Activated CD4-positive, alpha-beta memory T cell treated with anti-CD3 and anti-CD28 coated beads, Interleukin-2, amount 10 ng/mL, durations not matched to agents 7 days and 5 days (primary cell): ENCODE results near the gene COL9A1. TPM values are rescaled to one million over a fixed set of nuclear protein-coding genes. Genes with fewer than 3 reads are reported as not detected.
"Not testable (repeated sequence)": the region's sequence is repeated elsewhere in the genome, so short reads cannot be mapped to it uniquely, and the experiment has no call there.

Source experiments
- CTCF ChIA-PET: fragments of 350-600 bp; sonication (Branson Sonifier 250); formaldehyde crosslinking; loops from one replicate; lab custom pipeline; 2021; ENCODE audit warnings: antibody characterized with exemption, inconsistent platforms; lab: Charles Lee
- POLR2A ChIA-PET: fragments of 350-600 bp; sonication (Branson Sonifier 250); formaldehyde crosslinking; loops from one replicate; lab custom pipeline; 2021; ENCODE audit warnings: antibody characterized with exemption; lab: Charles Lee
- DNase-seq: peaks from one replicate; pipeline ENCODE4 v3.0.0-alpha.2; 2020
- H3K27ac Mint-ChIP-seq: one replicate; pipeline ENCODE4 v1.8.0; 2021; ENCODE audit warnings: mild to moderate bottlenecking, mixed read lengths
- H3K27me3 Mint-ChIP-seq: one replicate; pipeline ENCODE4 v1.8.0; 2021; ENCODE audit warnings: mixed read lengths
- H3K36me3 Mint-ChIP-seq: one replicate; pipeline ENCODE4 v1.8.0; 2021; ENCODE audit warnings: low read depth, mixed read lengths
- H3K4me1 Mint-ChIP-seq: one replicate; pipeline ENCODE4 v1.8.0; 2021; ENCODE audit warnings: mixed read lengths
- H3K4me3 Mint-ChIP-seq: one replicate; pipeline ENCODE4 v1.8.0; 2021; ENCODE audit warnings: mild to moderate bottlenecking, mixed read lengths
- H3K9me3 Mint-ChIP-seq: one replicate; pipeline ENCODE4 v1.8.0; 2021; ENCODE audit warnings: mixed read lengths
- total RNA-seq, 2 experiments: library from RNA; stranded (reverse); gene quantifications; one replicate each; pipeline ENCODE4 v1.2.3, GENCODE V29; 2021

COL9A1 gene
- total RNA-seq, 2 experiments from 2014 or later: not detected

DNA sequence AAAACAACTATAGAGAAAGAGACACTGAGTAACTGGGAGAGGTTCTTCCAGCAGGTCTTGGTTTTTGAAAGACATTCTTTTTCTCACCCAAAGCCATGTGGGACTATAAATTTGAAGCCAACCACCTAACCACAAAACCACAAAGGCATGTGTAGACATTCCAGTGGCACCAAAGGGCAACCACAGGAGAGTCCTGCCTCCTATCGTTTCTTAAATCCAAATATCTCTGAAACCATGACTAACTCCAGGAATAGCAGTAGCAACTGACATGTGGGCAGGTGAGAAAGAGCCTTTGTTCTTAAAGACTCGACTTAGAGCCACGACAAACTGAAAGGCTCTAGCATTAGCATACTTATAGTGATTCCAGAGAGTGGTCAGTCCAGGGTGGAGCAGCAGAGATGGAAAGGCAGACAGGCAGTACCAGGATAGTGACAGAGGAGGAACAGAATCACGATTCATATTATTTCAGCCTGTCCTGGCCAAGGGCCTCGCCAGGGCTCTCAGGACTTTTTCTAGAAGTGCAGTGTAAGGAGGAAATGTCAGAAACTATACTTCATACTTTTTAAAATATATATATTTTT lies 9.4 kb upstream of the COL9A1 start:
- no peak overlapping the region for H3K4me3 Mint-ChIP-seq
- no peak for DNase-seq
- no peaks in the 10 kb centered on the region for H3K9me3 Mint-ChIP-seq
- H3K36me3 Mint-ChIP-seq: no peaks in the 10 kb centered on the region
- ChIA-PET CTCF (no interaction called here), POLR2A (no interaction called here)
- H3K27ac Mint-ChIP-seq: no peak overlapping the region
- H3K27me3 Mint-ChIP-seq: peaks cover 31% of the 10 kb centered on the region
- H3K4me1 Mint-ChIP-seq: peaks cover 1% of the 10 kb centered on the region

DNA sequence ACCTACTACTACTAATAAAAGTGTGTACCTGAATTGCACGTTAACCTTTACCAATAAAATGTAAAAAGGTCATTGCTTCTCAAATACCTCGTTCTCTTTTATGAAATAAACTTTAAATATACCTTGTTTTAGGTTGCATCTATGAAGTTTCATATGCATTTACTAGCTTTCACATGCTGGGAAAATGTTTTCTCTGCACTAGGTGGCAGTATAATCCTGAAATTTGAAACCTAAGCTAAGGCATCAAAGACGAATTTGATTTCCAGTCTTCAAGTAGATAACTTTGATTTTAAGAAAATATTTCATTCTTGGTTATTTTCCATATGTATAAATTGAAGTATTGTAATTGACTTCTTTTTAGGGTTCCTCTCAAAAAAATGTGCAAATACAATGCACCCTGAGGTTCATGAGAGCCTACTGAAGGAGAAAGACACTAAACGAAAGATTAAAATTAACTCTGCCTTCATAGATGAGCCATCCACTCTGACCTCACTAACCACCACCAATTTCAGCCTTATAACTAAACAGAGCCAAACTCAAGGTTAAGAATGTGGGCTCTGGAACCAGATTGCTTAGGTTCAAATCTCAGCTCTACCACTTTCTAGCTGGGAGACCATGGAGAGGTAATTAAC lies 7.3 kb upstream of the COL9A1 start:
- no peak for DNase-seq
- ChIA-PET POLR2A (interaction anchor here (0.7 kb wide), 1 partner anchor 645 kb away, joined by 3 read pairs; no protein-coding TSS in a partner anchor), CTCF (interaction anchor here (0.6 to 3.5 kb wide), 15 partner anchors 8 to 646 kb away, joined by 3 to 50 read pairs (median 4); no protein-coding TSS in a partner anchor)

GRCh38 chr6:70309243-70309642 lies 6.4 kb upstream of the COL9A1 start:
- H3K4me1 Mint-ChIP-seq: peaks cover 1% of the 10 kb centered on the region
- H3K9me3 Mint-ChIP-seq: no peaks in the 10 kb centered on the region
- ChIA-PET POLR2A (no interaction called here), CTCF (interaction anchor here (0.7 to 3.5 kb wide), 10 partner anchors 10 to 700 kb away, joined by 3 to 50 read pairs (median 4); no protein-coding TSS in a partner anchor)
- no peak overlapping the region for H3K4me3 Mint-ChIP-seq
- H3K27ac Mint-ChIP-seq: no peak overlapping the region
- no peaks in the 10 kb centered on the region for H3K36me3 Mint-ChIP-seq
- peaks cover 26% of the 10 kb centered on the region for H3K27me3 Mint-ChIP-seq
- no peak for DNase-seq

More for the DNA sequence above, 7.3 kb upstream of the COL9A1 start:
- Mint-ChIP-seq H3K9me3 (no peaks in the 10 kb centered on the region), H3K4me3 (no peak overlapping the region), H3K27ac (no peak overlapping the region), H3K27me3 (peaks cover 27% of the 10 kb centered on the region), H3K36me3 (no peaks in the 10 kb centered on the region), H3K4me1 (peaks cover 1% of the 10 kb centered on the region)

DNA sequence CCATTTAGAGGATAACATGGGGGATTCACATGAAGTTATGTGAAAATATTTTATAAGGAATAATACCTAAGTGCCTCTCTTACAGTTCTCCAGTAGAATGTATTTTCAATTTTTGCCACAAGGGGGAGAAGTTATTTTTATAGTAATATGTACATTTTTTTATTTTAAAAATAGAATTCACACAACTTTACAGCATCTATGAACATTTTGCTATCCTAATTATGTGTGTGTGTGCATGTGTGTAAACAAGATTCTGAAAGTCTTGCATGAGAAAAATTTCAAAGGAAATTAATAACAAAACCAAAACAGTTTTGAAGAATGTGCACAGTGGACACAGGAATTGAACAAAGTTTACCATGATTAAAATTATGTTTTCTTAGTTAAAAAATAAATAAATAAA lies 5.3 kb upstream of the COL9A1 start:
- DNase-seq, H3K27ac Mint-ChIP-seq, H3K36me3 Mint-ChIP-seq, H3K4me1 Mint-ChIP-seq, H3K4me3 Mint-ChIP-seq, H3K9me3 Mint-ChIP-seq, POLR2A ChIA-PET: not testable (repeated sequence)
- H3K27me3 Mint-ChIP-seq: peaks cover 21% of the 10 kb centered on the region
- CTCF ChIA-PET: interaction anchor here (0.8 to 3.5 kb wide), 7 partner anchors 8 to 702 kb away, joined by 3 to 50 read pairs (median 8); no protein-coding TSS in a partner anchor

DNA sequence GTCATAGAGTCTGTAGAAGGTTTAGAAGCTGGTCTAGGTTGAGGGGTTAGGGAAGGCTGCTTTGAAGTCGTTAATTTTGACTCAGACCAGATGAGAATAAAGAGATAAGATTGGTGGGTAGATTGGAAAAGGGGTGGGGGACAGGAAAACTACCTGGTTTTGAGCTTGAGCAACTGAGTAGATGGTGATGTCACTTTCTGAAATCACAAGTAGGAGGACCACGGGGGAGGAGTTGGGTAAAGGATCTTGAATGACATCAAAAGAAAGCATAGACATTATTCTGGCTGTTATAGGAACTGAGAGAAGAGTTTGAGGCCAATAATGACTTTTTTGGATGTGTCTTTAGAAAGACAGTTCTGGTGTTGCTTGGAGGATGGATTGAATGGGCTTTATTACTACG lies 4.1 kb upstream of the COL9A1 start:
- no peak for DNase-seq
- H3K27ac Mint-ChIP-seq: no peak overlapping the region
- no peaks in the 10 kb centered on the region for H3K9me3 Mint-ChIP-seq
- no peak overlapping the region for H3K4me3 Mint-ChIP-seq
- H3K4me1 Mint-ChIP-seq: peaks cover 1% of the 10 kb centered on the region
- H3K27me3 Mint-ChIP-seq: peaks cover 21% of the 10 kb centered on the region
- CTCF ChIA-PET: interaction anchor here (0.6 to 2.6 kb wide), 3 partner anchors 62 to 649 kb away, joined by 3 to 12 read pairs (median 4); no protein-coding TSS in a partner anchor
- POLR2A ChIA-PET: no interaction called here
- no peaks in the 10 kb centered on the region for H3K36me3 Mint-ChIP-seq

DNA sequence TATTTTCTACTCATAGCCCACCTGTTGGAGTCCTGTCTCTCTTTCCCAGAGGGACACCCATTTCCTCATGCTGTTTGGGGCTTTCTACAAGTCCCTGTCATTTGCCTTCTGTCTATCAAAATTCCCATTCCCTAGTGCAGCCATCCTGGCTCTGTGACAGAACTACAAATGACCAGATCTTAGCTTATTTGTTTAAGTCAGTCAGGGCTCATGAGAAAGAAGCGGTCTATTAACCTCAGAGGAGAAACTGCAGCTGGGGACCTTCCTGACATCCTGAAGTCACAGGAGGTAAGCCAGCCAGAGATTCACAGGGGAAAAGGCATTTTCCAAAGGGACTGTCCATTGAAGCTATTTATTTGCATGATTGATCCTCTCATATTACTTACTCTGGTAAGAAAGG lies 1.7 kb upstream of the COL9A1 start:
- ChIA-PET CTCF (interaction anchor here (1.0 kb wide), 1 partner anchor 33 kb away, joined by 3 read pairs; no protein-coding TSS in a partner anchor), POLR2A (no interaction called here)
- Mint-ChIP-seq H3K36me3 (no peaks in the 10 kb centered on the region), H3K27me3 (peaks cover 14% of the 10 kb centered on the region), H3K27ac (no peak overlapping the region), H3K9me3 (no peaks in the 10 kb centered on the region), H3K4me1 (no peaks in the 10 kb centered on the region), H3K4me3 (no peak overlapping the region)
- no peak for DNase-seq

GRCh38 chr6:70299456-70299855 lies 3.4 kb downstream of the COL9A1 start:
- ChIA-PET CTCF (interaction anchor here (0.7 to 1.6 kb wide), 3 partner anchors 9 to 70 kb away, joined by 3 to 4 read pairs (median 3); no protein-coding TSS in a partner anchor), POLR2A (no interaction called here)
- no peak overlapping the region for H3K4me3 Mint-ChIP-seq
- H3K36me3 Mint-ChIP-seq: no peaks in the 10 kb centered on the region
- no peaks in the 10 kb centered on the region for H3K9me3 Mint-ChIP-seq
- no peaks in the 10 kb centered on the region for H3K4me1 Mint-ChIP-seq
- no peak for DNase-seq
- peaks cover 5% of the 10 kb centered on the region for H3K27me3 Mint-ChIP-seq
- no peak overlapping the region for H3K27ac Mint-ChIP-seq

- Mint-ChIP-seq H3K36me3 (no peaks in the 10 kb centered on the region), H3K27ac (no peak overlapping the region), H3K9me3 (no peaks in the 10 kb centered on the region), H3K27me3 (peaks cover 4% of the 10 kb centered on the region), H3K4me1 (no peaks in the 10 kb centered on the region), H3K4me3 (no peak overlapping the region)
- DNase-seq: no peak
- CTCF ChIA-PET: no interaction called here
- POLR2A ChIA-PET: interaction anchor here (0.5 kb wide), 1 partner anchor 476 kb away, joined by 3 read pairs; no protein-coding TSS in a partner anchor
These were observed 4.8 kb downstream of the COL9A1 start for GRCh38 chr6:70298068-70298467.

GRCh38 chr6:70292193-70292592 lies 10.7 kb downstream of the COL9A1 start:
- H3K27me3 Mint-ChIP-seq: peaks cover 7% of the 10 kb centered on the region
- DNase-seq: no peak
- no peaks in the 10 kb centered on the region for H3K9me3 Mint-ChIP-seq
- ChIA-PET POLR2A (no interaction called here), CTCF (interaction anchor here (0.8 kb wide), 1 partner anchor 18 kb away, joined by 3 read pairs; no protein-coding TSS in a partner anchor)
- H3K36me3 Mint-ChIP-seq: no peaks in the 10 kb centered on the region
- no peak overlapping the region for H3K4me3 Mint-ChIP-seq
- no peaks in the 10 kb centered on the region for H3K4me1 Mint-ChIP-seq
- no peak overlapping the region for H3K27ac Mint-ChIP-seq

- CTCF ChIA-PET: no interaction called here
- no peaks in the 10 kb centered on the region for H3K36me3 Mint-ChIP-seq
These were observed 13.6 kb downstream of the COL9A1 start for GRCh38 chr6:70289299-70289698.

GRCh38 chr6:70286905-70287304 lies 16.0 kb downstream of the COL9A1 start:
- no peak for DNase-seq
- no peak overlapping the region for H3K27ac Mint-ChIP-seq

More at GRCh38 chr6:70289299-70289698, 13.6 kb downstream of the COL9A1 start:
- peaks cover 10% of the 10 kb centered on the region for H3K27me3 Mint-ChIP-seq
- no peak overlapping the region for H3K4me3 Mint-ChIP-seq
- POLR2A ChIA-PET: no interaction called here
- H3K9me3 Mint-ChIP-seq: no peaks in the 10 kb centered on the region
- no peaks in the 10 kb centered on the region for H3K4me1 Mint-ChIP-seq
- H3K27ac Mint-ChIP-seq: no peak overlapping the region
- DNase-seq: no peak

GRCh38 chr6:70285201-70285600 lies 17.7 kb downstream of the COL9A1 start:
- no peak overlapping the region for H3K4me3 Mint-ChIP-seq
- DNase-seq: no peak
- CTCF ChIA-PET: no interaction called here
- no peak overlapping the region for H3K27ac Mint-ChIP-seq
- no peaks in the 10 kb centered on the region for H3K9me3 Mint-ChIP-seq
- H3K4me1 Mint-ChIP-seq: no peaks in the 10 kb centered on the region
- POLR2A ChIA-PET: no interaction called here
- H3K36me3 Mint-ChIP-seq: no peaks in the 10 kb centered on the region
- peaks cover 28% of the 10 kb centered on the region for H3K27me3 Mint-ChIP-seq

More at GRCh38 chr6:70286905-70287304, 16.0 kb downstream of the COL9A1 start:
- no peaks in the 10 kb centered on the region for H3K9me3 Mint-ChIP-seq
- H3K27me3 Mint-ChIP-seq: peaks cover 25% of the 10 kb centered on the region
- no peaks in the 10 kb centered on the region for H3K36me3 Mint-ChIP-seq
- ChIA-PET CTCF (no interaction called here), POLR2A (no interaction called here)
- no peak overlapping the region for H3K4me3 Mint-ChIP-seq
- no peaks in the 10 kb centered on the region for H3K4me1 Mint-ChIP-seq

- no peaks in the 10 kb centered on the region for H3K4me1 Mint-ChIP-seq
- ChIA-PET CTCF (no interaction called here), POLR2A (no interaction called here)
- no peak for DNase-seq
- no peak overlapping the region for H3K4me3 Mint-ChIP-seq
- peaks cover 32% of the 10 kb centered on the region for H3K27me3 Mint-ChIP-seq
- H3K27ac Mint-ChIP-seq: no peak overlapping the region
- no peaks in the 10 kb centered on the region for H3K36me3 Mint-ChIP-seq
- no peaks in the 10 kb centered on the region for H3K9me3 Mint-ChIP-seq
These were observed 19.9 kb downstream of the COL9A1 start for GRCh38 chr6:70282919-70283461.
